Stimulated activated CD8-positive, alpha-beta memory T cell treated with anti-CD3 and anti-CD28 coated beads, Interleukin-7, amount 100 ng/mL, for 1 hour (primary cell): ENCODE measurements around the gene ROBO1.

ENCODE experiments used
- DNase-seq, 2 donors: peaks; one replicate each; pipeline ENCODE4 v3.0.0-alpha.2; 2020; ENCODE audit warnings: low read depth in 2 of 2

Gene ROBO1

DNA sequence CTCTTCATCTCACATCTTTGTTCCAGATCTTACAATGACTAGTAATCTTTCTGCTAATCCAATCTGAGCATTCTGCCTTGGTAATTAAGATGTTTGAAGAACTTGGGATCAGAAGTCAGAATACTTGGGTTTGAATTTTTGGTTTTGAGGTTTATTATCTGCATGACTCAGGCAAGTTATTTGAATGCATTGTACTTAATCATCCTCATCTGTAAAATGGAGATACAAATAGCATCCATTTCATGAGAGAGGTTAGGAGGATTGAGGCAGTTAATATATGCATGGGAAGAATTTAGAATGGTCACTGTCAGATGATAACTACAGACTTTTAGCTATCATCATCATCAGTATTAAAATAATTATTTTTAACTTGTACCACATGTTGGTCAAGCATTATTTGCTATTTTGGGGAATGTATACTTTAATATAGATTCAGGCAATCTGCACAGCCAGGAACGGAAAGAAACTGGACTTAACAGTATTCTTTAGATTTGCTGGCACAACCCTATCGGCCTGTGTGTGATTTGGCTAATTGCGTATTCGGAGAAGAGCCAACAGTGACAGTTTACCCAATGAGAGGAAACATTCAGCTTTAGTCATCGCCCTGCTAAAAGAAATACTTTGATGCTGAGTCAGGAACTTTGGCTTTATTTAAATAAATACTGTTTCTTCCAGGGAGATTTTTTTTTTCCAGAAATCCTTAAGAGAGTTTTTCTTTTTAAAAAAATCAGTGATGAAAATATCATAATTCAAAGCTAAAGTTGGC is 600.0 kb downstream of the ROBO1 start:
- DNase-seq, result no peak

DNA sequence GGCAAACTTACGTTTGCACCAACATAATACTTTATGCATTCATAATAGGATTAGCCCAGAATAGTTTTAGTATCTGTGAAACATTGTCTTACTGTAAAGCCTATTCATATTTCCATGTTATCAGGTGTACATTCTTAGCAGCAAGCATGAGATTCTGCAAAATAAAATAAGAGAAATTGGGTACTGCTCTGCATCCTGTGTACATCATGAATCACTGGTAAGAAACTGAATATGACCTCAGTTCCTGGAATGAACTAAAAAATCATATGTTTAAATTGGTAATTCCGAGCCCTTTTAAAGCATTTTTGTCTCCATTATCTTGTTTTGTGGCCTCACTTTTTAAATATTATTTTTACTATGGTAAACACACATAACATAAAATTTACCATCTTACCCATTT is 605.1 kb downstream of the ROBO1 start:
- no peak for DNase-seq

GRCh38 chr3:79161941-79162340 is 605.9 kb downstream of the ROBO1 start:
- DNase-seq, result no peak

GRCh38 chr3:79160421-79160820 is 607.4 kb downstream of the ROBO1 start:
- no peak for DNase-seq

GRCh38 chr3:79159736-79160135 is 608.1 kb downstream of the ROBO1 start:
- DNase-seq, result no peak

DNA sequence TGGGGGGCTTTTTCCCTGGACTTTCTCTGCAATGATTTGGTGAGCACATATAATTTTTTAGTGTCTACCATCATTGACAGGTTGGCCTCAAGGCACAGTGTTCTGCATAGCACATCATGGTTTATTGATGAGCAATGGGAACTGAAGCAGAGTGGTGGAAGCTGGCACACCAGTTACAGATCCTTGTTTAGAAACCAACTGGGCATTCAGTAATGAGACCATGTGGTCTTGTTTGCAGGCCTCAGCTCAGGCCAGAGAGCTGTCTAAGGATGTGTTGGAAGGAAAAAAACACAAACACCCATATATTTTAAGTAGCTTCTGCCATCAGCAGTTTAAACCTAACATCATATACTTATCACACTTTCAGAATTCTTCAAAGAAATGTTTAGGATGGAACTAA is 610.6 kb downstream of the ROBO1 start:
- DNase-seq, result no peak

- DNase-seq, result no peak
These were observed 612.9 kb downstream of the ROBO1 start for GRCh38 chr3:79154865-79155264.

GRCh38 chr3:79148786-79149185 is 619.0 kb downstream of the ROBO1 start:
- DNase-seq, result no peak

- DNase-seq, result no peak
These were observed 621.8 kb downstream of the ROBO1 start for GRCh38 chr3:79146024-79146423.

DNA sequence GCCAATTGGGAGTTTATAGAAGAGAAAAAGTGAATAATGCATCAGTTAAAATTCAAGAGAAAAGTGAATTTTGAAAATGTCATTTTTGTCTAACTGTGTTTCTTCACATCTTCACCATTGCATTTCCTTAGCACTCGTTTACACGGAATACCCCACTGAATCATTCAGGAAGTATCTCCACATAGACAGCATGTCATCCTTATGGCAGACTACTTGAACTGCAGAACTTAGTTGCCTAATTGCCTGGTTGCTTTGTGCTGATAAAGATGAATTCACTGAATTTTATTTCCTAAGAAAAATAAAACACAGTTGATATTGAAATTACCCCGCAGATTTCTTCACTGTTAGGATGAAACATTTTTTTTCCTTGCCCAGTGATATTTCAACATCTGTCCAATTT is 627.1 kb downstream of the ROBO1 start:
- DNase-seq, result no peak

DNA sequence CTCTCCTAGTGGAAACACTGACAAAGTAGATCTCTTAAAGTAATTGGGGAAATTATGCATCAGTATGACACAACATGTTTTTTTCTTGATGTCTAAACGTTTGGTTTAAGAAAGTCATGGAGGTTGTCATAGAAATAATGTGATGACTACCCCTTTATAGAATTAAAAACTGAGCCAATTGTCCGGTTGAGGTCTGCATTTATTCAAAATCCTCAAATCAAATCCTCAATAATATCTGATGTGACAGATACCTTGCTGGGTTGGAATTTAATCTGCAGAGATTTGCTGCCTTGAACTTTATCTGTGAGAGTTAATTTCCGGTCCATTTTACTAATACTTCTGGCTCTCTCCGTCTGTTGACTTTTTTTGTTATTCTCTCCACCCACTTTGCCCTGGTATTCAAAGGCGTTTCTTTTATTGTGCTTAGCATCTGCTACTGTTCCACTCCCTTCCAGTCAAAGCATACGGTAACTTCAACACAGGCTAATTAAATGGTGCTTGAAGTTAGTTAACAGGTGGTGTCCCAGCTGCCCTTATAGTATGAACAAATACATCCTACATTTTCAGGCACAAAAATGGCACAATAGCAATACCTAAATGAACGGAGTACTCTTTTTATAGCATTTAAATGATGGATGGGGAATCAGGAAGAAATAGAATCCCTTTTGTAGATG is 628.3 kb downstream of the ROBO1 start:
- DNase-seq, result no peak

- DNase-seq, result no peak
These were observed 642.3 kb downstream of the ROBO1 start for GRCh38 chr3:79125313-79125984.

- no peak for DNase-seq
These were observed 652.3 kb downstream of the ROBO1 start for GRCh38 chr3:79115458-79115857.

- no peak for DNase-seq
These were observed 653.9 kb downstream of the ROBO1 start for GRCh38 chr3:79113876-79114275.

DNA sequence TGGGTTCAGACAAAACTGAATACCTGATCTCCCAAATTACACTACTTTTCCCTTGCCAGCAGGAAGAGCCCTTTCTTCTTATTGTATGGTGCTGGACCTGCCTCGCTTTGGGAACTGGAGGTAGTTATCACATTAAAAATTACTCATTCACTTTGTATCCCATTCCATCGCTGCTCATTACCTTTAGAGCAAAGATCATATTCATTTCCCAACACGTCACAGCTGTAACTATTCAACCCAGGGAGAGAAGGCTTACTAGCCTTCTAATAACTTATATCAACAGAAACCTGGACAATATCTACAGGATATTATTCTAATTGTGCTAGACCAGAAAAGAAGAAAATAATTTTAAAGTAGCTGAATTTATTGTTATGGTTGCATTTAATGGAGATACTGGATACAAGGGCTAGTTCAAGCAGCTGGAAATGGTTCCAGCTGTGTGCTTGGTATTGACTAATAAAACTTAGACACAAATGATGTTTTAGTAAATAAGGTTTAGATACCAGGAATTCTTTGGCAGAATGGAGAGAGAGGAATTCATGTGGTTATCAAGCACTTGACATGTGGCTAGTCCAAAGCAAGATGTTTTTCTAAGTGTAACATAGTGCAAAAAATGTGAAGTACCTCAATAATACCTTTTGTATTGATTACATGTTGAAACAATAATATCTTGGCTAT is 656.3 kb downstream of the ROBO1 start:
- DNase-seq, result no peak

DNA sequence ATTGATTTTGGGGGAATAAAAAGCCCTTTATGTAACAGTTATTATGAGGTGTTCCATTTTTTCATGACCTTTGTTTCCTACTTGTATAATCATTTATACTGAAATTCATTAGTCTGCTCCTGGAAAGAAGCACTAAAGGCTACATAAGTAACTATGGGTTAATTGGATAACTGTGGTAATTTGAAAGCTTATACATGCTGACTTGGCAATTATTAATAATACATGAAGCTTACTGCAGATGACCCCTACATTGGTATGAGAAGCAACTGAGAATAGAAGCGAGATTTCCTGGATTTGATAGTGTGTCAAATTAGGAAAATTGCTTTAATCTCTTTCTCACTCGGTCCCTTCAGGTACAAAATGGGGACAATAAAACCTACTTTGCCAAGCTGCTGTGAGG is 658.0 kb downstream of the ROBO1 start:
- no peak for DNase-seq

DNA sequence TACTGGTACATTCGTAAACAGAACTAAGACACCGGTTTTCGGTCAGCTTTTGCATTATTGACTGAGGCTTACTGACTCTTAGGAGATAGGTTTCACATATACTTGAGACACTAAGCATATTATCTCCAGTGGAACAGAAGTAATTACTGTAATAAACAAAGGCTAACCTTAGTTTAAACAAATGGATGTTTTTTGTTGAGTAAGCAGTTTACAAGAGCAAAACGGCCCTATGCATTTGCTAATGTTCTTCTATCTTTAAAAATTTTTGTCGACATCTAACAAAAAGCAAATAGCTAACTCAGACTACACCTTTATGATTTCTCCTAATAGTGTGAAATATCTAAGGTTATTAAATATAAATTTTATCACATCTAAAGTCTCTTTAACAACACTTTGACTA is 664.5 kb downstream of the ROBO1 start:
- DNase-seq, result no peak

GRCh38 chr3:79097964-79098660 is 669.7 kb downstream of the ROBO1 start:
- no peak for DNase-seq

GRCh38 chr3:79094654-79095053 is 673.1 kb downstream of the ROBO1 start:
- DNase-seq, result no peak

DNA sequence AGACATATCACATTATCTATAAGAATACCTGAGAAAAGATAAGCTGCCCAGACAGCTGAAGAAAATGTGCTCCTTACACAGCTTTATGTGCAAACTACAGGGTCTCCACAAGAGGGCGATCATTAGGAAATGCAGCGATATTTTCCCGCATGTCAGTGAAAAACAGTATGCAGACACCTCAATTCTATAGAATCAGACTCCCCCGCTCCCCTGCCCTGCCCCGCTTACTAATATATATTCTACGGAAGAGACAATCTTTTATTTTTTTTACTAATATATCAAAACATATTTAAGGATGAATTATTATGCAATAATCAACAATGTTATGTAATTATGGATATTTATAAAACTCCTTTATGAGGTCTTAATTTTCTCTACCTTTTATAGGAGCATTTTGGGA is 681.3 kb downstream of the ROBO1 start:
- no peak for DNase-seq

GRCh38 chr3:79085171-79085570 is 682.6 kb downstream of the ROBO1 start:
- DNase-seq, result no peak

- no peak for DNase-seq
These were observed 686.5 kb downstream of the ROBO1 start for GRCh38 chr3:79081335-79081734.
